WERI-Rb-1 (cell line): ENCODE data around the gene FAM124A.

Experiments
- DNase-seq: peaks from one replicate; pipeline ENCODE4 v3.0.0-alpha.2; 2020
- H3K27ac ChIP-seq: fragments of 250-450 bp; sonication (Bioruptor Pico); 2 replicates; pipeline ENCODE4 v1.5.1; 2020; ENCODE audit warnings: mild to moderate bottlenecking, moderate library complexity
- H3K27me3 ChIP-seq: fragments of 250-450 bp; sonication (Bioruptor Pico); 2 replicates; pipeline ENCODE4 v1.5.1; 2021; ENCODE audit warnings: mild to moderate bottlenecking, low read depth, moderate library complexity; ENCODE audit not compliant: insufficient read depth, severe bottlenecking
- H3K36me3 ChIP-seq: fragments of 250-450 bp; sonication (Bioruptor Pico); 2 replicates; pipeline ENCODE4 v1.5.1; 2020; ENCODE audit warnings: mild to moderate bottlenecking, moderate library complexity
- H3K4me3 ChIP-seq: 2 replicates; pipeline ENCODE4 v1.5.1; 2011; ENCODE audit warnings: low read depth, mild to moderate bottlenecking, control low read depth, low read length
- H3K9me3 ChIP-seq: fragments of 250-450 bp; sonication (Bioruptor Pico); 2 replicates; pipeline ENCODE4 v1.5.1; 2021; ENCODE audit warnings: mild to moderate bottlenecking, moderate library complexity; ENCODE audit not compliant: severe bottlenecking
- TF ChIP-seq, protein P1 (sequence below): IDR thresholded peaks from 2 replicates; pipeline ENCODE4 v1.5.1; 2011; ENCODE audit warnings: low read depth, mild to moderate bottlenecking, control low read depth, inconsistent platforms, low read length

FAM124A gene

DNA sequence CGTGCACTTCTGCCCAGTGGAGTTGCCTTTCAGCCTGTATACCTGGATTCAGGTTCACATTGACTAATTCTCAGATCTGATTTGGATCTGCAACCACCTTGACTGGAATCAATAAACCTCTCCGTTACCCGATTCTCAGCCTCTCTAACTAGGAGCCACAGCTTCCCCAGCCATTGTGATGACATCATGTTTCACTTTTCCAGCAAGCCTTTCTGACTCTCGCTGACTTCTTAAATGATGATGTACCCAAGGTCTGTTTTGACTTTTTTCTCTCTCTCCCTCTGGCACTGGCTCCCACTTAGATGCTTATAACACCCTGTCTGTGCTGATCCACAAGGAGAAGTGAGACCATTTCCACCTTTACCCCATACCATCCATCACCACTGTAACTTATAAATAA, 13.5 kb upstream of the FAM124A start:
- TF ChIP-seq, protein P1, sequence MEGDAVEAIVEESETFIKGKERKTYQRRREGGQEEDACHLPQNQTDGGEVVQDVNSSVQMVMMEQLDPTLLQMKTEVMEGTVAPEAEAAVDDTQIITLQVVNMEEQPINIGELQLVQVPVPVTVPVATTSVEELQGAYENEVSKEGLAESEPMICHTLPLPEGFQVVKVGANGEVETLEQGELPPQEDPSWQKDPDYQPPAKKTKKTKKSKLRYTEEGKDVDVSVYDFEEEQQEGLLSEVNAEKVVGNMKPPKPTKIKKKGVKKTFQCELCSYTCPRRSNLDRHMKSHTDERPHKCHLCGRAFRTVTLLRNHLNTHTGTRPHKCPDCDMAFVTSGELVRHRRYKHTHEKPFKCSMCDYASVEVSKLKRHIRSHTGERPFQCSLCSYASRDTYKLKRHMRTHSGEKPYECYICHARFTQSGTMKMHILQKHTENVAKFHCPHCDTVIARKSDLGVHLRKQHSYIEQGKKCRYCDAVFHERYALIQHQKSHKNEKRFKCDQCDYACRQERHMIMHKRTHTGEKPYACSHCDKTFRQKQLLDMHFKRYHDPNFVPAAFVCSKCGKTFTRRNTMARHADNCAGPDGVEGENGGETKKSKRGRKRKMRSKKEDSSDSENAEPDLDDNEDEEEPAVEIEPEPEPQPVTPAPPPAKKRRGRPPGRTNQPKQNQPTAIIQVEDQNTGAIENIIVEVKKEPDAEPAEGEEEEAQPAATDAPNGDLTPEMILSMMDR = no peak
- H3K27me3 ChIP-seq = no peaks in the 10 kb centered on the region
- no peak overlapping the region for H3K4me3 ChIP-seq
- no peak for DNase-seq
- no peaks in the 10 kb centered on the region for H3K9me3 ChIP-seq
- H3K27ac ChIP-seq = no peak overlapping the region
- H3K36me3 ChIP-seq = no peaks in the 10 kb centered on the region

DNA sequence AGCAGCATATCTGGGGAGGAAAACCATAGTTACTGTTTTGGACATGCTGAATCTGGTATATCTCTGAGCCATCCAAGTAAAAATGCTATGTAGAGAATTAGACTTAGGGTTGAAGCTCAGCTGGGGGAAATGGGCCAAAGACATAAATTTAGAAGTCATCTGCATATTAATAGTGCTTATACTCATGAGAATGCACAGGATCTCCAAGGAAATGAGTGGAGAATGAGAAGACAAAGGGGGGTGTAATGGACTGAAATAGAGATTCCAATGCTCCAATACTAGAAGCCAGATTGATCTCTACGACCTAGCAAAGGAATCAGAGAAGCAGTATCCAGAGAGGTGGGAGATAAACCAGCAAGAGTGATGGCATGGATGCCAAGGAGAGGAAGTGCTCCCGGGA, 10.3 kb upstream of the FAM124A start:
- no peak overlapping the region for H3K27ac ChIP-seq
- DNase-seq = no peak
- H3K9me3 ChIP-seq = no peaks in the 10 kb centered on the region
- no peak overlapping the region for H3K4me3 ChIP-seq
- no peaks in the 10 kb centered on the region for H3K36me3 ChIP-seq
- H3K27me3 ChIP-seq = no peaks in the 10 kb centered on the region
- TF ChIP-seq, protein P1 = no peak

DNA sequence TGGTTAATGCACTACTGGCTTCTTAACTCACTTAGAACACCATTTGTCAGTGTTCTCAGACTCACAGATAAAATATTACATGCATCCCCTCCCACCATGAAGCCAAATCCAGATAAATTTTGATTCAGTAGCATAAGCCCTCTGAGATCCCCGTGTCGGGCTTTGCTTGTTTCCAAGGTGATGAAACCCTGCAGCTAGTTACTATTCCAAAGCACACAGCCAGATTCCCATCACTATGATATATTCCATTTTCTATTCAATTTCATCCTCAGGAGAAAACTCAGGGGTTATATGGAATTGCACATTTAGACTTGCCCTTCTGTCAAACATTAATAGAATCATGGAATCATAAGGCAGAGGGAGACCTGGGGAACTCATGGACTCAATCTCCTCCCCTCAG, 9.4 kb upstream of the FAM124A start:
- Histone ChIP-seq H3K27ac (no peak overlapping the region), H3K9me3 (no peaks in the 10 kb centered on the region), H3K4me3 (no peak overlapping the region), H3K36me3 (no peaks in the 10 kb centered on the region), H3K27me3 (no peaks in the 10 kb centered on the region)
- TF ChIP-seq, protein P1 = no peak
- no peak for DNase-seq

DNA sequence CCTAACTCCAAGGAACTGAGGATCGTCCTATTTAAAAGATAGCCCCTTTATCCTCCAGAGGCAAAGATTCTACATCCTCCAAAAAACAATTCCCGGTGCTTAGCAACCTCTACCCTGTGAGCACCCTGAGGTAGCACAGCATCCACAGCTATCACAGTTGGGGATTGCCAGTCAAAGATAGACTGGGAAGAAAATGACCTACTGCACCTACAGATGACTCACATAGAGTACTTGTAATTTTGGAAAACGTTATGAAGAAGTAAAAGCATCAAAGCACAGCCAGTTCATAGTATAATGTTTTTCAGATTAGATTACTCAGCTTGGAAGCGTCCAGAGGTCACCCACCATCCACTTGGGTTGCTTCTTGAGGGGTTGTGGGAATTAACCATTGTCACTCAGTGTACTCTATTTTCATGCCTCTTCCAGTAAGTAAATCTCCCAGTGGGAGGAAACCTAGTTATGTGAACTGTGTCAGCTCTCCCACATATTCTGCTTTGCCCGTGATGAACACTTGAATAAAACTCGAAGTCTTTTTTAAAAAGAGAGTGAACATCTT, 8.9 kb upstream of the FAM124A start:
- Histone ChIP-seq H3K27me3 (no peaks in the 10 kb centered on the region), H3K36me3 (no peaks in the 10 kb centered on the region), H3K27ac (no peak overlapping the region), H3K4me3 (no peak overlapping the region), H3K9me3 (no peaks in the 10 kb centered on the region)
- DNase-seq = no peak
- TF ChIP-seq, protein P1 = no peak

- no peak for DNase-seq
- TF ChIP-seq, protein P1 = no peak
- H3K9me3 ChIP-seq = no peaks in the 10 kb centered on the region
Measured at GRCh38 chr13:51218626-51219025, 3.6 kb upstream of the FAM124A start.

GRCh38 chr13:51220706-51221105, 1.5 kb upstream of the FAM124A start:
- Histone ChIP-seq H3K27ac (no peak overlapping the region), H3K36me3 (peaks cover 5% of the 10 kb centered on the region; the same call in 1 of the 2 replicates), H3K9me3 (no peaks in the 10 kb centered on the region), H3K4me3 (no peak overlapping the region), H3K27me3 (no peaks in the 10 kb centered on the region)
- DNase-seq = no peak
- TF ChIP-seq, protein P1 = no peak

More at GRCh38 chr13:51218626-51219025, 3.6 kb upstream of the FAM124A start:
- no peak overlapping the region for H3K4me3 ChIP-seq
- H3K36me3 ChIP-seq = no peaks in the 10 kb centered on the region
- H3K27me3 ChIP-seq = no peaks in the 10 kb centered on the region
- peak overlapping the region; percentile 71 for H3K27ac ChIP-seq
